ENCODE results near the gene MSH5.

The MSH5 gene

DNA sequence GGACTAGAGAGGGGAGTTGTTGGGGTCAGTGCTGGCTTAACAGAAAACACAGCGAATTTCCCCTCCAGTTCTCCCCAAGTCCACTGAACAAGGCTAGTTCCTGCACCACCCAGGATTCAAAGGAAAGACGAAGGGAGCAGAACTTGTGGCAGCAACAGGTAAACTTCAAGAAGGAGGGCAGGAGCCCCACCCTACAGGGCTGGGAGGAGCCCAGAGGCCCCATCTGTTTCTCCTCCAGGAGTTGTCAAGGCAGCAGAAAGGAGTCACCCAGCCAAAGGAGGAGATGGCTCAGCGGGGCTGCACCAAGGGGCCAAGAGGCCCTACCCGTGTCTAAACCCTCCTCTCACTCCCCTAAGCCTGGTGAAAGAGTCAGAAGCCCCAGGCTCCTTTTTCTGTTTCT, 24.4 kb downstream of the MSH5 start:
- Histone ChIP-seq H3K27ac (ENCODE audit: low read depth, low read length, poor library complexity, severe bottlenecking) (no peak overlapping the region), H3K79me2 (ENCODE audit: insufficient read depth, low read length) (no peaks in the 10 kb centered on the region), H3K9ac (ENCODE audit: low read length) (no peak overlapping the region), H3K4me3 (ENCODE audit: low read depth, low read length, poor library complexity, severe bottlenecking) (no peak overlapping the region), H3K9me2 (ENCODE audit: low read depth, low read length) (no peaks in the 10 kb centered on the region), H2AFZ (ENCODE audit: low read length) (no peak overlapping the region), H3K27me3 (ENCODE audit: insufficient read depth, low read length) (no peaks in the 10 kb centered on the region), H3F3A (ENCODE audit: insufficient read depth, low read length) (no peaks in the 10 kb centered on the region), H4K20me1 (ENCODE audit: insufficient read depth, low read length) (no peaks in the 10 kb centered on the region), H3K4me2 (ENCODE audit: low read length) (no peak overlapping the region), H3K4me1 (ENCODE audit: insufficient read depth, low read length, severe bottlenecking) (no peaks in the 10 kb centered on the region), H3K9me3 (ENCODE audit: low read length) (no peaks in the 10 kb centered on the region), H3K36me3 (ENCODE audit: insufficient read depth, low read length) (peaks cover 55% of the 10 kb centered on the region)
- TF ChIP-seq, protein P1, sequence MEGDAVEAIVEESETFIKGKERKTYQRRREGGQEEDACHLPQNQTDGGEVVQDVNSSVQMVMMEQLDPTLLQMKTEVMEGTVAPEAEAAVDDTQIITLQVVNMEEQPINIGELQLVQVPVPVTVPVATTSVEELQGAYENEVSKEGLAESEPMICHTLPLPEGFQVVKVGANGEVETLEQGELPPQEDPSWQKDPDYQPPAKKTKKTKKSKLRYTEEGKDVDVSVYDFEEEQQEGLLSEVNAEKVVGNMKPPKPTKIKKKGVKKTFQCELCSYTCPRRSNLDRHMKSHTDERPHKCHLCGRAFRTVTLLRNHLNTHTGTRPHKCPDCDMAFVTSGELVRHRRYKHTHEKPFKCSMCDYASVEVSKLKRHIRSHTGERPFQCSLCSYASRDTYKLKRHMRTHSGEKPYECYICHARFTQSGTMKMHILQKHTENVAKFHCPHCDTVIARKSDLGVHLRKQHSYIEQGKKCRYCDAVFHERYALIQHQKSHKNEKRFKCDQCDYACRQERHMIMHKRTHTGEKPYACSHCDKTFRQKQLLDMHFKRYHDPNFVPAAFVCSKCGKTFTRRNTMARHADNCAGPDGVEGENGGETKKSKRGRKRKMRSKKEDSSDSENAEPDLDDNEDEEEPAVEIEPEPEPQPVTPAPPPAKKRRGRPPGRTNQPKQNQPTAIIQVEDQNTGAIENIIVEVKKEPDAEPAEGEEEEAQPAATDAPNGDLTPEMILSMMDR (IDR thresholded peaks at IDR 0.05; ENCODE audit: low read length), result no peak
- no peak for TF ChIP-seq EZH2 (IDR thresholded peaks at IDR 0.05; ENCODE audit: borderline replicate concordance, low read length)

DNA sequence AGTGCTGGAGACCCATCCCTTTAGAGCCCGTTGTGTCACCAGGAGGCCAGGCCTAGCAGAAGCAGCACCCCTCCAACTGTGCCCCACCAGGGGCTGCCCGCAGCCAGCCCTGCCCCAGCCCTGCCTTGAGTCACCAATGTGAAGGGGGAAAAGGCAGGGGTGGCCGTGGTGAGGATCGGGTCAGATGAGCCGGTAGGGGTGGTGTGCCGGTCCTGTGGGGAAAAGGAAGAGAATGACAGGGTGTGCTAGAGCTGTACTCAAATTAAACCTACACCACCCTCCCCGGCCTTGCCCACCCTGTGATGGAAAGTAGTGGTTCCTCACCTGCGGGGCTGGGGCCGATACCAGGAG, 25.7 kb downstream of the MSH5 start:
- no peak overlapping the region for H3K4me3 ChIP-seq (ENCODE audit: low read depth, low read length, poor library complexity, severe bottlenecking)
- H3K9ac ChIP-seq (ENCODE audit: low read length), result no peak overlapping the region
- H3K27ac ChIP-seq (ENCODE audit: low read depth, low read length, poor library complexity, severe bottlenecking), result no peak overlapping the region

DNA sequence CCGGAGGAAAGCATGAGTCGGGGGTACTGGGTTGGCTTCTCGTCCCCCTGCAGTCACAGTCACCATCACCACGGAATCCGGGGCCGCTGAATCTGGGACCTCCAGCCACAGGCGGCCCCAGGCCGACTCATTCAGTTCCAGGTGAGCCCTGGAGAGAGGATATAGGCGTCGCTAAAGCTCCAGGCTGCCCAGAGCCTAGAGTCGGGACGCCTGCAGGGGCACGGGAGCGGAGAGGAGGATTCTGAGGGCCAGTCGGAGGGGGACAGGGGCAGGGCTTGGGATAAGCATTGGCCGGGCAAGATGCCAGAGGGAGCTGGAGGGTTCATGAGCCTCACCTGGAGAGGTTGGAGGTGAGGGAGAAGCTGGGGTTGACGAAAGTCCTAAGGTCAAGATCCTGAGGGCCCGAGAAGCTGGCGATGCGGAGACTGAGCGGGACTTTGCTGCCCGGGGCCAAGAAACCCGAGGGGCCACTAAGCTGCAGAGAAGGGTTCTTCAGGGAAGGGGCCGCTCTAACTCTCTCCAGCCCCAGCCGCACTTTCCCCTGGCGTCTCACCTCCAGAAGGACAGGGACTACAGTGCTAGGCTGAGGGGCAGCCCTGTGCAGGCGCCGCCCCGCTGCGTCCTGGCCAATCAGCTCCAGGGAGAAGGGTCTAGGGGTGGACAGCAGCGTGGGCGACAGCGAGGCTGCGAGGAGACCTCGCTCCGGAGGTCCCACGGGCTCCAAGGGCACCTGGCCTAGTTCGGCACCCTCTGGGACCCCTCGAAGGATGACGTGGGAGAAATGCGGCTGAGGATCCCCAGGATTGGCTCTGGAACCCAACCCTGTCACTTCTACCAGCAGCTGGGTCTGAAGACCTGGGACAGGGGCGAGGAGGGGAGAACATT, 26.3 kb downstream of the MSH5 start:
- Histone ChIP-seq H3K4me3 (ENCODE audit: low read depth, low read length, poor library complexity, severe bottlenecking) (no peak overlapping the region), H4K20me1 (ENCODE audit: insufficient read depth, low read length) (no peaks in the 10 kb centered on the region)

More for the DNA sequence above, 25.7 kb downstream of the MSH5 start:
- no peaks in the 10 kb centered on the region for H3K4me1 ChIP-seq (ENCODE audit: insufficient read depth, low read length, severe bottlenecking)
- H4K20me1 ChIP-seq (ENCODE audit: insufficient read depth, low read length), result no peaks in the 10 kb centered on the region
- H3K27me3 ChIP-seq (ENCODE audit: insufficient read depth, low read length), result no peaks in the 10 kb centered on the region
- H3K9me2 ChIP-seq (ENCODE audit: low read depth, low read length), result no peaks in the 10 kb centered on the region
- H3K36me3 ChIP-seq (ENCODE audit: insufficient read depth, low read length), result peaks cover 42% of the 10 kb centered on the region
- no peak overlapping the region for H2AFZ ChIP-seq (ENCODE audit: low read length)
- H3F3A ChIP-seq (ENCODE audit: insufficient read depth, low read length), result no peaks in the 10 kb centered on the region
- H3K79me2 ChIP-seq (ENCODE audit: insufficient read depth, low read length), result no peaks in the 10 kb centered on the region
- TF ChIP-seq, protein P1 (IDR thresholded peaks at IDR 0.05; ENCODE audit: low read length), result no peak
- TF ChIP-seq EZH2 (IDR thresholded peaks at IDR 0.05; ENCODE audit: borderline replicate concordance, low read length), result no peak
- H3K4me2 ChIP-seq (ENCODE audit: low read length), result no peak overlapping the region
- H3K9me3 ChIP-seq (ENCODE audit: low read length), result no peaks in the 10 kb centered on the region

More for the DNA sequence above, 26.3 kb downstream of the MSH5 start:
- no peak for TF ChIP-seq EZH2 (IDR thresholded peaks at IDR 0.05; ENCODE audit: borderline replicate concordance, low read length)
- TF ChIP-seq, protein P1 (IDR thresholded peaks at IDR 0.05; ENCODE audit: low read length), result no peak
- no peak overlapping the region for H2AFZ ChIP-seq (ENCODE audit: low read length)
- H3K9me2 ChIP-seq (ENCODE audit: low read depth, low read length), result no peaks in the 10 kb centered on the region
- no peaks in the 10 kb centered on the region for H3K4me1 ChIP-seq (ENCODE audit: insufficient read depth, low read length, severe bottlenecking)
- H3F3A ChIP-seq (ENCODE audit: insufficient read depth, low read length), result no peaks in the 10 kb centered on the region
- no peaks in the 10 kb centered on the region for H3K27me3 ChIP-seq (ENCODE audit: insufficient read depth, low read length)
- no peaks in the 10 kb centered on the region for H3K79me2 ChIP-seq (ENCODE audit: insufficient read depth, low read length)
- H3K4me2 ChIP-seq (ENCODE audit: low read length), result no peak overlapping the region
- H3K27ac ChIP-seq (ENCODE audit: low read depth, low read length, poor library complexity, severe bottlenecking), result no peak overlapping the region
- peaks cover 36% of the 10 kb centered on the region for H3K36me3 ChIP-seq (ENCODE audit: insufficient read depth, low read length)
- no peak overlapping the region for H3K9ac ChIP-seq (ENCODE audit: low read length)
- H3K9me3 ChIP-seq (ENCODE audit: low read length), result no peaks in the 10 kb centered on the region

All from OCI-LY1 (cell line).